GM13976 (cell line): ENCODE results near the gene TNFSF4.
"Not testable (repeated sequence)": the region's sequence is repeated elsewhere in the genome, so short reads cannot be mapped to it uniquely, and the experiment has no call there.

Experiments used
- DNase-seq: peaks from one replicate; pipeline ENCODE4 v3.0.0; 2012; ENCODE audit warnings: low spot score
- CTCF ChIP-seq: IDR thresholded peaks from 2 replicates; pipeline ENCODE4 v1.5.1; 2012; ENCODE audit warnings: borderline replicate concordance, mild to moderate bottlenecking; ENCODE audit not compliant: insufficient read depth; ENCODE audit errors: extremely low read depth, missing control alignments, control extremely low read depth
- in situ Hi-C: fragments of 300-500 bp; cut with MboI; formaldehyde crosslinking; loops from one replicate; pipeline ENCODE4 v1.12.0; 2022; ENCODE audit warnings: low sequenced_read_pairs, mixed read lengths, inconsistent platforms; ENCODE audit not compliant: unreplicated experiment

The TNFSF4 gene

GRCh38 chr1:173243300-173243699 lies 36.2 kb upstream of the TNFSF4 start:
- TF ChIP-seq CTCF, result no peak
- no peak for DNase-seq
- in situ Hi-C loops, result no loop called here

DNA sequence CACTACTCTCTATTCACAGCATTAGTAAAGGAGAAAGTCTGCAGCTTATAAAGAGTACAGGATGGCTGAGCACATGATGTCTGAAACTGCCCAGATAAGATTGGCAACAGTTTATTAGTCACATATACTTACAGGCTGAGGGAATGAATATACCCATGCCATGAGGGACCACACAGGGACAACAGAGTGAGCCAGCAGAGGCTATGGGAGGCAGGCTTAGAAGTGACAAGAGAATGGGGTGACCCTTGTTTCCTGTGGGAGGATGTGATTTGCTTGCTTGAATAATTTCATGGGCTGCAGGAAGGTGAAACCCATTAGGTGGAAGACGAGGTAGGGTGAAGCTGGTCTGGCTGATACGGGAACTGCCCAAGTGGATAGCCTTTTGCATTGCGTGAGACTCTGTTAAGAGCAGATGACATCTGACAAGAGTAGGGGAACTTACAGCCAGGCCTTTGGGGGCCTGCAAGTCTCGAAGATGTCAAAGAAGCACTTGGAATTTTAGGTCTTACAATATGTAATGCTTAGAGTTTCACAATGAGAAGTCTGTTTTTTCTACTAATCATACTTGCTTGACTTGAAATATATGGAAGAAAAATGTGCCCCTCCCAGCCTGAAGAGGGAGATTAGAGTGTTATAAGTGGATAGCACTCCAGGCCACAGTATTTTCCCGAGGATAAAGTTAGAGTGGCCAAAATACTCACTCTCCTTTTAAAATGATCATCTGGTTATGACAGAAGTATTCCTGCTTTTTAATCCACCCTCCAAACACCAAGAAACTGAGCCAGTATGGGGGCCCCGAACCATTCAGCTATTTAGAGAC lies 34.6 kb upstream of the TNFSF4 start:
- no peak for TF ChIP-seq CTCF
- no peak for DNase-seq
- in situ Hi-C loops, result no loop called here

GRCh38 chr1:173240609-173241008 lies 33.5 kb upstream of the TNFSF4 start:
- in situ Hi-C loops, result no loop called here
- TF ChIP-seq CTCF, result no peak
- DNase-seq, result no peak

DNA sequence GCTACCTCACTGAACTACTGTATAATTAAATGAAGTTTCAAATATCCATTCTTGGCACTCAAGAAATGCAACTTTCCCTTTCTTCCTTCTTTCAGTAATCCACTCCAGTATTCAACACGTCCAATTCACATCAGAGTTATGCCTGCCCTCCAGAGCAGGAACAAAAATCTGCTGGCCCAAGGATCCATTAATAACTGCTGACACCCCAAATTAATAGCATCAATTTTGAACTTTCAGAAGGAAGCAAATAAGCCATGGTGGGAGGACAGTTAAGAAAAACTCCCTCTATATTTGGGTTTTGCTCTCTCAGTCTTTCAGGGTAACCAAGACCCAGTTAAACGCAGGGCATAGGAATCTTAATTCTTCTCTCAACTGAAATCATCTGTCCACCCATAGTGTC lies 31.9 kb upstream of the TNFSF4 start:
- no peak for DNase-seq
- no peak for TF ChIP-seq CTCF
- in situ Hi-C loops, result no loop called here

- in situ Hi-C loops, result no loop called here
- no peak for TF ChIP-seq CTCF
- DNase-seq, result no peak
Measured at GRCh38 chr1:173234899-173235298, 27.8 kb upstream of the TNFSF4 start.

- DNase-seq, in situ Hi-C loops: not testable (repeated sequence)
Measured at GRCh38 chr1:173234434-173234833, 27.3 kb upstream of the TNFSF4 start.

DNA sequence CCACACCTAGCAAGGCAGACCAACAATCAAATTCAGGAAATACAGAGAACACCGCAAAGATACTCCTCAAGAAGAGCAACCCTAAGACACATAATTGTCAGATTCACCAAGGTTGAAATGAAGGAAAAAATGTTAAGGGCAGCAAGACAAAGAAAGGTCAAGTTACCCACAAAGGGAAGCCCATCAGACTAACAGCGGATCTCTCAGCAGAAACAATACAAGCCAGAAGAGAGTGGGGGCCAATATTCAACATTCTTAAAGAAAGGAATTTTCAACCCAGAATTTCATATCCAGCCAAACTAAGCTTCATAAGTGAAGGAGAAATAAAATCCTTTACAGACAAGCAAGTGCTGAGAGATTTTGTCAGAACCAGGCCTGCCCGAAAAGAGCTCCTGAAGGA lies 21.9 kb upstream of the TNFSF4 start:
- in situ Hi-C loops, DNase-seq: not testable (repeated sequence)

DNA sequence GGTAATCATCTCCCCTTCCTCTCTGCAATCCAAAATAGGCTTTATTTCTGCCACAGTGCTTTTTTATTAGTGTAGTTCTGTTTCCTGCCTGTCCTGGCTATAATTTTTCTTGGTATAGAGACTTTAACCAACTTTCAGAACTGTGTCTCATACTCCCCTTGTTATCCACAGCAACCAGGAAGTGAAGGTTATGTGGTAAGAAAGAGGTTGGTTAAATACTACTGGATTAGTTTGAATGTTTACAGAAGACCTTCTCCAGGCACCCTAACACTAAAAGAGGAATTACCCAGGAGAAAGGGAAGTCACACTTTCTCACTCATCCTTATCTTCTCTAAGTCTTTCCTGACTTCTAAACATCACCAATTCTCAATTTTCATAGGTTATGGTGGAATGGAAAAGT lies 17.8 kb upstream of the TNFSF4 start:
- no peak for TF ChIP-seq CTCF
- no peak for DNase-seq
- in situ Hi-C loops, result no loop called here
